ENCODE results near the gene MIF. TPM values are rescaled to one million over a fixed set of nuclear protein-coding genes. Genes with fewer than 3 reads are reported as not detected.
A peak's percentile ranks its signal among the peaks of the same experiment; 100 is the strongest.

The MIF gene
- polyA plus RNA-seq, 6 donors from 2014 or later = 853 to 1,113 (median 946) TPM

DNA sequence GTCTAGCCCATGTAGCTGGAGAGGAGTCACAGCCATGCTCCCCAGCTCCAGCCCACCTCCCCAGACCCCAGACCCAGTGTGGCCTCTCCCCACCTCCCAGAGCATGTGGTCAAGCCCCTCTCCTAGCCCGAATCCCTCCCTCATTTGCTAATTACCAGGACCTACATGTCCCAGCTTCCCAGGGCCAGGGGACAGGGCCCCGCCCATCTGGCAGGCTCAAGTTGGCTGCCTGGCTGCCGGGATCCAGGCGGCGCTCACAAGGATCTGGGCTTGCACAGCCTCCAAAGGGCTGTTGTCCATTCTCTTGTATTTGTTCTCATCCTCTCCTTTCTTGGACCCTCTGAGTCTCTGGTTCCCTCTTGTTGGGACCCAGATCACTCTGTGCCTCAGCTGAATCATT, 4.6 kb upstream of the MIF start:
- Mint-ChIP-seq H3K36me3 (peaks cover 0 to 4% of the 10 kb centered on the region in 2 donors), H3K4me1 (peaks cover 12 to 14% (median 14%) of the 10 kb centered on the region in 3 donors), H3K27ac (no peak overlapping the region), H3K4me3 (peak overlapping the region in 1 of 8 donors; percentile 29), H3K27me3 (no peaks in the 10 kb centered on the region), H3K9me3 (no peaks in the 10 kb centered on the region)
- DNase-seq (no peak), ATAC-seq (ENCODE audit: low read depth in 2 of 2) (no peak)

DNA sequence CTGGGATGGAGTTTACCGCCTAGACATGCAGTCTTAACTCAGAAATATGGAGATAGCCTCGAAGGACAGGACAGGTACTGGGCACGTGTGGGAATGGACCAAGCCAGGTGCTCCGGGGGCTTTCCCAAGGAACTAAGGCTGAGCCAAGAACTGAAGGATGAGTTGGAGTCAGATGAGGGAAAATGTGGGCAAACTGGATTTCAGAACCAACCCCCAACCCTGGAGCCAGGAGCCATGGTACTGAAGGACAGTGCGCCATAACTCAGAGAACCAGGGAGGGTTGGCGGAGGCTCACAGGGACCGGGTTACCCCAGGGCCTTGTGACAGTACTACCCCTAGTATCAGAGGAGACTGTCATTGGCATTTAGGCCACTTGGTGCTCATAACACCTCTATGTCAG, 2.5 kb upstream of the MIF start:
- DNase-seq = no peak
- H3K4me1 Mint-ChIP-seq = peaks cover 24 to 30% (median 27%) of the 10 kb centered on the region in 3 donors
- peak overlapping the region in 3 of 8 donors; percentile 7 to 93 (median 93) for H3K4me3 Mint-ChIP-seq
- no peak for ATAC-seq (ENCODE audit: low read depth in 2 of 2)
- H3K9me3 Mint-ChIP-seq = no peaks in the 10 kb centered on the region
- H3K27me3 Mint-ChIP-seq = no peaks in the 10 kb centered on the region
- peak overlapping the region in 2 of 6 donors; percentile 13 to 74 for H3K27ac Mint-ChIP-seq
- H3K36me3 Mint-ChIP-seq = peaks cover 0 to 2% of the 10 kb centered on the region in 2 donors

DNA sequence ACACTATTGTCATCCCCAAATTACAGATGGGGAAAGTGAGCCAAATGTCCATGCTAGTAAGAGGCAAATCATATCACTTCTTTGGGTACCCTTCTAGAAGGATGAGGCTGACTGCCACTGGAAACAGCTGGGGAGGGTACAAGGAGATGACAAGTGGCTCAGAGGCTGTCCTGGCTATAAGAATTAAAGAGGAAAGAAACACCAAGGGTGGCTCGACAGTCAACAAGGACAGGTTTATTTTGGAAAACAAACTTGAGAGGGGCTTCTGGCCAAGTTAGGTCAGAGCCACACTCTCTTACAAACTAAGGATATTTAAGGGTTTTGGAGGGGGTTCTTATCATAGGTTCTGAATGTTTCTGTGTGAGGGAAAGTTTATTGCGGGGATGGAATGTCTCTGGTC, 2.1 kb upstream of the MIF start:
- Mint-ChIP-seq H3K36me3 (peaks cover 0 to 6% of the 10 kb centered on the region in 2 donors), H3K4me1 (peaks cover 28 to 34% (median 30%) of the 10 kb centered on the region in 3 donors), H3K27ac (peak overlapping the region in 5 of 6 donors; percentile 13 to 98 (median 79)), H3K4me3 (peak overlapping the region; percentile 7 to 93 (median 43)), H3K27me3 (no peaks in the 10 kb centered on the region), H3K9me3 (no peaks in the 10 kb centered on the region)
- no peak for ATAC-seq (ENCODE audit: low read depth in 2 of 2)
- DNase-seq = no peak

DNA sequence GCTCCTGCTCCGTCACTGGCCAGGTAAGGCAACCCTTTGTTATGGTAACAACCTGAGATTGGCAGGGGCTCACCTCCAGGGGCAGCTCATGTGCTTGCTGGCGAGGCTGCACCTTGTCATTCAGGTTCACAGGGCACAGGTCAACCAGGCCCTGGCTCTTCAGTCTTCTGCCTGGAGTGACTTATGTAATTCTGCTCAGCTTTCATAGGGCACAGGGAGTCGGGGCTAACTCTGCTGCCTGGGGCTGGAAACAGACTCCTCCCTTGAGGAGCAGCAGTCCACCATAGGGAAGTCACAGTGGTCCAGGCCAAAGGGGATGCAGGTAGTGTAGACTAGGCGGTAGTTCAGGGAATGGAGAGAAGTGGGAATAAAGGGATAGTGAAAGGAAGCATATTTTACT, 1.5 kb upstream of the MIF start:
- DNase-seq (no peak), ATAC-seq (ENCODE audit: low read depth in 2 of 2) (no peak)
- Mint-ChIP-seq H3K9me3 (no peaks in the 10 kb centered on the region), H3K27ac (peak overlapping the region in 5 of 6 donors; percentile 51 to 98 (median 86)), H3K4me1 (peaks cover 30 to 37% (median 31%) of the 10 kb centered on the region in 3 donors), H3K36me3 (peaks cover 0 to 12% of the 10 kb centered on the region in 2 donors), H3K27me3 (no peaks in the 10 kb centered on the region), H3K4me3 (peak overlapping the region; percentile 42 to 97 (median 93))

DNA sequence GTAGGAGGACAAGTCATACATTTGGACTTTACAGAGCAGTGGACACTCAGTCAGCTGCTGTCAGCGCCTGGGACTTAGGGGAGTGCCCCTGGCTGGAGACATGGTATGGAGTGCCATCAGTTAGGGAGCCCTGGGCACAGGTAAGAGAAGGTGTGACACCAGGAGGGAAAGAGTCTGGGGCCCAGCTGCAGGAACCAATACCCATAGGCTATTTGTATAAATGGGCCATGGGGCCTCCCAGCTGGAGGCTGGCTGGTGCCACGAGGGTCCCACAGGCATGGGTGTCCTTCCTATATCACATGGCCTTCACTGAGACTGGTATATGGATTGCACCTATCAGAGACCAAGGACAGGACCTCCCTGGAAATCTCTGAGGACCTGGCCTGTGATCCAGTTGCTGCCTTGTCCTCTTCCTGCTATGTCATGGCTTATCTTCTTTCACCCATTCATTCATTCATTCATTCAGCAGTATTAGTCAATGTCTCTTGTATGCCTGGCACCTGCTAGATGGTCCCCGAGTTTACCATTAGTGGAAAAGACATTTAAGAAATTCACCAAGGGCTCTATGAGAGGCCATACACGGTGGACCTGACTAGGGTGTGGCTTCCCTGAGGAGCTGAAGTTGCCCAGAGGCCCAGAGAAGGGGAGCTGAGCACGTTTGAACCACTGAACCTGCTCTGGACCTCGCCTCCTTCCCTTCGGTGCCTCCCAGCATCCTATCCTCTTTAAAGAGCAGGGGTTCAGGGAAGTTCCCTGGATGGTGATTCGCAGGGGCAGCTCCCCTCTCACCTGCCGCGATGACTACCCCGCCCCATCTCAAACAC, 850 bp upstream of the MIF start:
- Mint-ChIP-seq H3K4me1 (peaks cover 30 to 37% (median 31%) of the 10 kb centered on the region in 3 donors), H3K27ac (peak overlapping the region; percentile 87 to 98 (median 96)), H3K27me3 (no peaks in the 10 kb centered on the region), H3K9me3 (no peaks in the 10 kb centered on the region), H3K4me3 (peak overlapping the region; percentile 91 to 97 (median 94)), H3K36me3 (peaks cover 0 to 12% of the 10 kb centered on the region in 2 donors)
- ATAC-seq (ENCODE audit: low read depth in 2 of 2) (no peak), DNase-seq (no peak)

DNA sequence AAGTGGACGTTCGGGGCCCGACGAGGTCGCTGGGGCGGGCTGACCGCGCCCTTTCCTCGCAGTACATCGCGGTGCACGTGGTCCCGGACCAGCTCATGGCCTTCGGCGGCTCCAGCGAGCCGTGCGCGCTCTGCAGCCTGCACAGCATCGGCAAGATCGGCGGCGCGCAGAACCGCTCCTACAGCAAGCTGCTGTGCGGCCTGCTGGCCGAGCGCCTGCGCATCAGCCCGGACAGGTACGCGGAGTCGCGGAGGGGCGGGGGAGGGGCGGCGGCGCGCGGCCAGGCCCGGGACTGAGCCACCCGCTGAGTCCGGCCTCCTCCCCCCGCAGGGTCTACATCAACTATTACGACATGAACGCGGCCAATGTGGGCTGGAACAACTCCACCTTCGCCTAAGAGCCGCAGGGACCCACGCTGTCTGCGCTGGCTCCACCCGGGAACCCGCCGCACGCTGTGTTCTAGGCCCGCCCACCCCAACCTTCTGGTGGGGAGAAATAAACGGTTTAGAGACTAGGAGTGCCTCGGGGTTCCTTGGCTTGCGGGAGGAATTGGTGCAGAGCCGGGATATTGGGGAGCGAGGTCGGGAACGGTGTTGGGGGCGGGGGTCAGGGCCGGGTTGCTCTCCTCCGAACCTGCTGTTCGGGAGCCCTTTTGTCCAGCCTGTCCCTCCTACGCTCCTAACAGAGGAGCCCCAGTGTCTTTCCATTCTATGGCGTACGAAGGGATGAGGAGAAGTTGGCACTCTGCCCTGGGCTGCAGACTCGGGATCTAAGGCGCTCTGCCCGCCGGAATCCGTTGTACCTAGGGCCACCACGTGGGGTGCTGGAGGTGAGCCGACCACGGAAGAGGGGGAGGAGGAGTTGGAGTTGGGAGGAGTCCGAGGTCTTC, 771 bp downstream of the MIF start:
- peaks cover 0 to 2% (median 0%) of the 10 kb centered on the region in 7 donors for H3K9me3 Mint-ChIP-seq

DNA sequence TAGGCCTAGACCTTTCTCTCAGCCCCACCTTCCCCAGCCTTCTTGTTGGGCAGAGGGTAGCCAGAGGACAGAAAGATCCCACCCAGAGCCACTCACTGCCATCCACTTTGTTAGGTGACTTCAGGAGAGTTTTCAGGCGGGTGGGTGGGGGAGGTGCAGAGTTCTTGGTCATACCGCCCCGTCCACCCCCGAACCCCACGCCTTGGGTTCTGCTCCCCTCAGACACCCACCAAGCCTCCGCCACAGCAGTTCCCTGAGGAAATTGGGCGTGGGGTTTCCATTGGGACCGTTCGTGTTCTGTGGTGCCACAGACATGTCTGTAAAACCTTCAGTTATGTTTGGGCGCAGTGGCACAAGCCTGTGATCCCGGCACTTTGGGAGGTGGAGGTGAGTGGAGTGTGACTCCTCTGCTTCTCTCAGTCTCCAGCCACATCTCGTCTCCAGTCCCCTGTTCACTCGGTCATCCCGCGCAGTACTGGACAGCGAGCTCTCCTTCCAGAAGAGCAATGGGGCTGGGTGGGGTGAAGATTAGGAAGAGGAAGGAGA, 1.5 kb downstream of the MIF start:
- Mint-ChIP-seq H3K9me3 (peaks cover 0 to 6% (median 0%) of the 10 kb centered on the region in 7 donors), H3K27me3 (no peaks in the 10 kb centered on the region), H3K27ac (peak overlapping the region in 4 of 6 donors; percentile 53 to 93 (median 74)), H3K4me3 (peak overlapping the region; percentile 91 to 97 (median 94)), H3K36me3 (peaks cover 0 to 30% of the 10 kb centered on the region in 2 donors), H3K4me1 (peaks cover 31 to 37% (median 34%) of the 10 kb centered on the region in 3 donors)
- no peak for ATAC-seq (ENCODE audit: low read depth in 2 of 2)
- DNase-seq = no peak

More for the DNA sequence above, 771 bp downstream of the MIF start:
- H3K4me1 Mint-ChIP-seq = peaks cover 31 to 37% (median 34%) of the 10 kb centered on the region in 3 donors
- peak overlapping the region; percentile 91 to 97 (median 94) for H3K4me3 Mint-ChIP-seq
- H3K27ac Mint-ChIP-seq = peak overlapping the region; percentile 76 to 98 (median 92)
- H3K27me3 Mint-ChIP-seq = no peaks in the 10 kb centered on the region
- H3K36me3 Mint-ChIP-seq = peaks cover 0 to 25% of the 10 kb centered on the region in 2 donors
- DNase-seq (peak; percentile 55), ATAC-seq (ENCODE audit: low read depth in 2 of 2) (peak; percentile 45 to 47)

DNA sequence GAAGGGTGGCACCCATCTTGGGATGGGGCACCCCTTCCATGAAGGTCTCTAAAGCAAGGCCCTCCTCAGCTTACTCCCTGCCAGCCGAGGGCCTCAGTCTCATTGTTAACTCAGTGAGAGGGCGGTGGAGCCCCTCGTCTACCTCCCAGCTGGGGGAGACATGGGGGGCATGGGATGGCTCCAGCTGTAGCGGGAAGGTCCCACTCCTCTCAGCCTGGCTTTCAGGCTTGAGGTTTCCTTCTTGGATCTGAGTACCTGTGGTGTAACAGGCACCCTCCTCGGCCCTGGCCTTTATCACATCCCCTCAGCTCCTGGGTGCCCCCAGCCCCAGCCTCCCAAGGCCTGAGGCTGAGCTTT, 2.0 kb downstream of the MIF start:
- Mint-ChIP-seq H3K9me3 (peaks cover 0 to 6% (median 0%) of the 10 kb centered on the region in 7 donors), H3K4me3 (peak overlapping the region in 6 of 8 donors; percentile 19 to 97 (median 93)), H3K4me1 (peaks cover 31 to 37% (median 34%) of the 10 kb centered on the region in 3 donors), H3K27ac (peak overlapping the region in 2 of 6 donors; percentile 57 to 93), H3K27me3 (no peaks in the 10 kb centered on the region), H3K36me3 (peaks cover 0 to 33% of the 10 kb centered on the region in 2 donors)
- DNase-seq (no peak), ATAC-seq (ENCODE audit: low read depth in 2 of 2) (no peak)

DNA sequence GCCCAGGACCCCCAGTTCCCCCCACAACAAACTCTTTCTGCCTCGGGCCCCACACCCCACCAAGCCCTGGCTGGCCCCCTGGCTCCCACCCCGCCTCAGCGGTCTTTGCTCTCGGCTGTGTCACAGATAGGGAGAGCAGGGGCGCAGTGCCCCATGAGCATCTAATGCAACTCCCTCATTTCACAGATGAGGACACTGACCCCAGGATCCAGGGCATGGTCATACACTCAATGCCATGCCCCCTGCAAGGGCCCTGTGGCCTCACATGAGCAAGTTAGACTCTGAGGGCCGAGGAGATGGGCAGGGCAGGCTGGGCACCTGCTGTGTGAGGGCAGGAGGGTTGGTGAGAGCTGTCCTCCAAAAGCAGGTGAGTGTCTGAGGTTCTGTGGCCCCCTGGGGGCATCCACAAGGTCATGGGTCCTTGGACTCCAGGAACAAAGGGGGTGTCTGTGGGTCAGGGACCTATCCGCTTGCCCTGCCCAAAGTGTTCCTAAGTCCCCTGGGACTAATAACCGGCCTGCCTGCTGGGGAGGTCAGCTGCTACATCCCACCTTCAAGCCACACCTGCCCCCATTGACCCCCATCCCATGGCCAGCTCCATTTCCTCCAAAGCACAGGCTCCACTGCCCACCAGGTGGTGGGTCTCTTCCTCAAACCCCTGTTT, 2.5 kb downstream of the MIF start:
- no peak for DNase-seq
- Mint-ChIP-seq H3K36me3 (peaks cover 0 to 33% of the 10 kb centered on the region in 2 donors), H3K27ac (peak overlapping the region in 2 of 6 donors; percentile 56 to 91), H3K4me1 (peaks cover 31 to 37% (median 34%) of the 10 kb centered on the region in 3 donors), H3K4me3 (peak overlapping the region; percentile 29 to 93 (median 70)), H3K27me3 (no peaks in the 10 kb centered on the region), H3K9me3 (peaks cover 0 to 6% (median 0%) of the 10 kb centered on the region in 7 donors)
- no peak for ATAC-seq (ENCODE audit: low read depth in 2 of 2)

DNA sequence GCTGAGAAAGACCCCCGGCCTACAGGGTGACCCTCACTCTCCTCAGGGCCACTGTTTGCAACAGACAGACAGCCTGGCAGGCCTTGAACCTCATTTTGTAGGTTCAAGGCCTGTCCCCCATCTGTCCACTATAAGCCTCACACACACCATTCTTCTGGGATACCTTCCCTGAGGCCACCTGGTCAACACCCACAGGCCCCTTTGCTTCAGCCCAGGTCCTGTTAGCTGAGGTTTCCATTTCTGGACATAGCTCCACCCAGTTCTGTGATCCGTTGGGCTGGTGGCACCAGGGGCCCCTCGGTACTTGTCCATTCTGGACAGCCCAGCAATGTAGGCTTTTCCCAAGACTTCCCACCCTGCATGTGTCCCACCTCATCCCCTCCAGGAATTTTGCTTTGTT, 3.1 kb downstream of the MIF start:
- Mint-ChIP-seq H3K27ac (peak overlapping the region in 1 of 6 donors; percentile 74), H3K4me1 (peaks cover 31 to 37% (median 34%) of the 10 kb centered on the region in 3 donors), H3K4me3 (peak overlapping the region in 7 of 8 donors; percentile 9 to 80 (median 66)), H3K27me3 (no peaks in the 10 kb centered on the region), H3K36me3 (peaks cover 0 to 33% of the 10 kb centered on the region in 2 donors), H3K9me3 (peaks cover 0 to 6% (median 0%) of the 10 kb centered on the region in 7 donors)
- ATAC-seq (ENCODE audit: low read depth in 2 of 2) = no peak
- no peak for DNase-seq

DNA sequence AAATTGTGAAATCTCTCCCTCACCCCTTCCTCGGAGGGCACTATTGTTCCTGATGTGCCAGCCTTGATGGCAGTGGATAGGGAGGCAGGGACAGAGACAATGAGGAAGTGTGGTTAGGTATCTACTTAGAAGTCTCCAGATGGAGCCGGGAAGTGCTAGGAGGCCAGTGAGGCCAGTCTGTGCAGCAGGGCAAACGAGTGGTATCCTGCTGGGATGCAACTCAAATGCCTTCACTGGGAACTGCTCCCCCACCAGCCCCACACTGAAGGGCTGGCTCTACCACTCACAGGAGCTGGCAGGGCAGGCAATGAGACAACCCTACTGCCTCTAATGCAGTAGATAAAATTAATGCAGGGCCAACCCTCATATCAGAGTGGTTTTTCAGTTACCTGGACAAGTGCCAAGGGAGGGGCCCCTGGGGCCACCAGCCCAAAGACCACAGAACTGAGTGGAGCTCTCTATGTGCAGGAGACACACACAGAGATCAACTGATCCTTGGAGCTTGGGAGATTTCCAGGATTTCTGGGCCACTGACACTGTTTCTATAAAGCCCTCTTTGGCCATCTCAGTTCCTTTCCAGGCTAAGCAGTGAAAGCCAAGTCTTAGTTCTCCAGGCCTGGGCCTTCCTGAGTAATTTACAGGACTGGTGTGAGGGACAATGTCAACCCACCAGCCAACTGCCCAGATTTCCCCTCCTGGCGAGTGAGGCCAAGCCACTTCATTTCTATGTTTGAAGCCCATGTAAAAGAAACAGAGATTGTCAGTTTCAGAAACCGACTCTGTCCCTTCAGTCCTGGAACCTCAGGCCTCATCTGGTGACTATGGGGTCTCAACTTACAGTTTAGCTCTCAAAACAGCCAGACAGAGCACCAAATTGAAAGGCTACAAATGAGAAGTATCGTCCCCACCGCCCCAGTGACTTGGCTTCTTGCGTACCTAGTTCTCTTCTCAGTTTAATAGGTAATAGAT, 4.1 kb downstream of the MIF start:
- Mint-ChIP-seq H3K27ac (peak overlapping the region in 5 of 6 donors; percentile 14 to 63 (median 49)), H3K9me3 (peaks cover 0 to 6% (median 0%) of the 10 kb centered on the region in 7 donors), H3K27me3 (no peaks in the 10 kb centered on the region), H3K4me1 (peaks cover 25 to 37% (median 27%) of the 10 kb centered on the region in 3 donors), H3K4me3 (peak overlapping the region in 2 of 8 donors; percentile 12 to 44), H3K36me3 (peaks cover 0 to 33% of the 10 kb centered on the region in 2 donors)
- no peak for ATAC-seq (ENCODE audit: low read depth in 2 of 2)
- DNase-seq = no peak

All from naive B cell (primary cell).